Hematopoietic multipotent progenitor cell (in vitro differentiated cells): ENCODE measurements around the gene MYBL2. TPM values are rescaled to one million over a fixed set of nuclear protein-coding genes. Genes with fewer than 3 reads are reported as not detected.

Source experiments
- DNase-seq, 3 donors: peaks; one replicate each; pipeline ENCODE4 v3.0.0-alpha.2; 2011 to 2015; ENCODE audit warnings: low read depth in 2 of 3, low spot score in 2 of 3
- total RNA-seq: library from RNA; depleted of rRNA; stranded (reverse); fragments of >200 nt; gene quantifications from one replicate; pipeline ENCODE4 v1.2.3, GENCODE V29; 2012

The MYBL2 gene
- total RNA-seq, 1 donor = 7.5 TPM

DNA sequence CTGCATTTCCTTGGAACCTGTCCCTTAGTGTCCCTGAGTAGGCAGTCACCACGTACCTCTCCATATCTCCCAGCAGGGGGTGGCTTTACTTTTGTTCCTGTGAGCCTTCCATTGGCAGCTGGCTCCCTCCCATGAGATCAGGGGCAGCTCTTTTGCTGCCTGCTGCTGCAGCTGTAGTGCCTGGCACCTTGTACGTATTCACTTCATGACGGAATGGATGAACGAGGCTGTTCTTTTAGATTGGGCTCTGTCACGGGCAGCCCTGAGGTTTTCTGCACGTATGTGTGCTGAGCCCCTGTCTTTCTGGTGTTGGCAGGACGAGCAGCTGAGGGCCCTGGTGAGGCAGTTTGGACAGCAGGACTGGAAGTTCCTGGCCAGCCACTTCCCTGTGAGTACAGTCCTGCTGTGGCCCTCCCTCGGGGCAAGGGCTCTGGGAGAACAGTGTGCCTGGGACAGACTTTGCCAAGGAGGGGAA, 14.6 kb downstream of the MYBL2 start:
- DNase-seq = no peak

DNA sequence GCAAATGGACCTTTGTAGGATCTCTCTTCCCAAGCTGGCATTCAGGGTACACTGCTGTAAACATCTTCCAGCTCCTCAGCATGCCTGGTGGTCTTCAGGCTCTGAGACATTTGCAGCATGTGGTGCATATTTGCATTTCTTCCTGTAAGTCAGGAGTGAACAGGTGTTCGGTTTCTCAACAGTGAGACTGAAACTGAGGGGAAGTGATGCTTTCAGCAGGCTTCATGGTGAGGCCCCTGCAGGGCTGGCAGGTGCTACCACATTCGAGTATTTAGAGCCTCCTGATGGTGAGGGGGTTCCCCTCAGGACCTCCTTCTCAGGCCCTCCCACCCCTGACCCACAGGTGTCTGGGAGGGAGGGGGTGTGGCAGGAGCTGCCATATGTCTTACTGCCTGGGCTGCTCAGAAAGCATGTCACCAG, 15.1 kb downstream of the MYBL2 start:
- DNase-seq = peak in 2 of 3 donors; percentile 31 to 40

DNA sequence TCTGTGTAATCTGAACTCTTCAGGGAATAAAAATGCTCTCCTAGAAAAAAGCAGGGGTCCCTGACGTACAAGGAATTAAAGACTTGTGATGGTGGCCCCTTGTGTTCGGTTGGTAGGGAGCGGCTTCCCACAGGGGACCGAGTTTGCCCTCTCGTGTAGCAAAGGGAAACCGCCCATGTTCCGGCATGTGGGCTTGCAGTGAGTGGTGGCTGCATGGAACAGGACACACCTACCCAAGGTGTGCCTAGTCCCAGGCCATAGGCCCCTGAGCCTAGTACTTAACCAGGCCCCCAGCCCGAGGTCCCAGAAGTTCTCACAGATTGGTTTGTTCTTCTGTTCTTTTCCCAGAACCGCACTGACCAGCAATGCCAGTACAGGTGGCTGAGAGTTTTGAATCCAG, 15.5 kb downstream of the MYBL2 start:
- DNase-seq = no peak

- no peak for DNase-seq
Measured at GRCh38 chr20:43686820-43687219, 19.9 kb downstream of the MYBL2 start.

GRCh38 chr20:43689165-43689564, 22.3 kb downstream of the MYBL2 start:
- DNase-seq = no peak

GRCh38 chr20:43690943-43691598, 24.2 kb downstream of the MYBL2 start:
- no peak for DNase-seq

- peak in 2 of 3 donors; percentile 30 to 61 for DNase-seq
Measured at GRCh38 chr20:43691928-43692524, 25.1 kb downstream of the MYBL2 start.

GRCh38 chr20:43694763-43695162, 27.8 kb downstream of the MYBL2 start:
- DNase-seq = no peak

- no peak for DNase-seq
Measured at GRCh38 chr20:43695571-43695970, 28.7 kb downstream of the MYBL2 start.

DNA sequence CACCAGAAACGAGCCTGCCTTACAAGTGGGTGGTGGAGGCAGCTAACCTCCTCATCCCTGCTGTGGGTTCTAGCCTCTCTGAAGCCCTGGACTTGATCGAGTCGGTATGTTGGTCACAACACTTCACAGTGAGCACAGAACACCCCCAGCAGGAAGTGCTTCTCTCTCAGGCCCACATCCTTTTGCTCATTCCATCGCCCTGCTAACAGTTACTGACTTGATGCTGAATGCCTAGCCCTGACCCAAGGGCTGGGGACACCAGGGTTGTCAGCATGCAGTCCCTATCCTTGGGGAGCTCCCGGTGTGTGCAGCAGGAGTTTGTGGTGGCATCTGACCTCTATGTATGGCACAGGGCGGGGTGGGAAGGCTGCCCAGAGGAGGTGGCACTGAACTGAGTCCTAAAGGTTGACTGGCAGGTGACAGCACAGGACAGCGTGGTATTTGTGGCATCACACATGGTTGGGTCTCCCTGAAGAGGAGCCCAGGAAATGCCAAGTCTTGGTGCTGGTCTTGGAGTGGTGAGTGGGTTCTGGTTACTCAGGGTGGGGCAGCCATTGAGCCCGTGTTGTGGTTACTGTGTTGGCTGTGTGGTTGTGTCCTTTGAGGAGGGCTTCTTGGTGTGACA, 33.1 kb downstream of the MYBL2 start:
- DNase-seq = no peak

GRCh38 chr20:43700627-43701026, 33.7 kb downstream of the MYBL2 start:
- no peak for DNase-seq

GRCh38 chr20:43702502-43702901, 35.6 kb downstream of the MYBL2 start:
- DNase-seq = no peak

DNA sequence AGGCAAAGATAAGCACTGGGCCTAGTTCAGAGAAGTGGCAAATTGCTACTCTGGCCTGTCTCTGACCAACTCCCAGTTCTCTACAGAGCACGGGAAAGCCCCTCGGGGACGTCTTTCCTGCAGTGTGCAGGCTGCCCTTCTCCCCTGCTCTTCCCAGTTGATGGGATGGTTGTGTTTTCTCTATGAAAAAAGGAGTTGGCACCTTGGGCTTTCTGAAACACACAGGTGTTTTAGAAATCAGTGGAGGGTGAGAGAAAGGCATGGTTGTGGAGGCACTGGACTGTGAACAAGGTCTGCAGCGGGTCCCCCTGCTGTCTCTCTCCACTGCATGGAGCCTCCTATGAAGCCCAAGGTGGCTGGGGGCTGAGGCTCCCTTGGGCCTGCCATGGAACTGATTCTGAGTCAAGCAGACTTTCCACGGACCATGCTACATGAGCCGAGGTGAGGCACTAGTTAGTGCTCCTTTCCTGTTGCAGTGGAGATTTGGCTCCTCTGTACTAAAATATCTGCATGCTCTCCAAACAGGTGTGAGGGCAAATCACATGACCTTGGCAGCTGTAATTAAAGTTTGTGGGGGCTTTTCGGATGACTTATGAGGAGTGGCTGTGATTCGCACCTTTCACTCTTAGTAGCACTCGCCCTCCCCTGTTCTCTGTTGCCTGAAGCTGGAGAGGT, 43.6 kb downstream of the MYBL2 start:
- no peak for DNase-seq

GRCh38 chr20:43711098-43711654, 44.3 kb downstream of the MYBL2 start:
- no peak for DNase-seq

DNA sequence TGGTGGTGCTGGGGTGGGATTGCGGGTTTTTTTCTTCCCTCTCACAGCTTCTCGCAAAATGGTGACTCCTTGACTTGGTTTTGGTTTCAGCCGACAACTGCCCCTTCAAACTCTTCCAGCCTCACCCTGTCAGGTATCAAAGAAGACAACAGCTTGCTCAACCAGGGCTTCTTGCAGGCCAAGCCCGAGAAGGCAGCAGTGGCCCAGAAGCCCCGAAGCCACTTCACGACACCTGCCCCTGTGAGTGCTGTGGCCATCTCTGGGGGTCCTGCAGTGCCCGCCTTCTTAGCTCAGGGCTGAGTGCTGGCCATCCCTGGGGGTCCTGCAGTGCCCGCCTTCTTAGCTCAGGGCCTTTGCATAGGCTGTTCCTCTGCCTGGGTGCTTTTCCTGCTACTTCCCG, 48.1 kb downstream of the MYBL2 start:
- DNase-seq = no peak

- DNase-seq = no peak
Measured at GRCh38 chr20:43715511-43715910, 48.6 kb downstream of the MYBL2 start.

DNA sequence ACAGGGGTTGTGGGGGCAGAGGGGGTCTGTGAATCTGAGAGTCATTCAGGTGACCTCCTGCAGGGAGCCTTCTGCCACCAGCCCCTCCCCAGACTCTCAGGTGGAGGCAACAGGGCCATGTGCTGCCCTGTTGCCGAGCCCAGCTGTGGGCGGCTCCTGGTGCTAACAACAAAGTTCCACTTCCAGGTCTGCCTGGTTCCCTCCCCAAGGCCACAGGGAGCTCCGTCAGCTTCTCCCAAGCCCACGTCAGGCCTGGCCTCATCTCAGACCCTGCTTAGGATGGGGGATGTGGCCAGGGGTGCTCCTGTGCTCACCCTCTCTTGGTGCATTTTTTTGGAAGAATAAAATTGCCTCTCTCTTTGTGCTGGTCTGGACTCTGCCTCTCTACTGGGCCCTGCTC, 49.2 kb downstream of the MYBL2 start:
- DNase-seq = no peak

- no peak for DNase-seq
Measured at GRCh38 chr20:43716757-43717615, 50.1 kb downstream of the MYBL2 start.

- no peak for DNase-seq
Measured at GRCh38 chr20:43717616-43717995, 50.7 kb downstream of the MYBL2 start.

GRCh38 chr20:43720007-43720406, 53.1 kb downstream of the MYBL2 start:
- no peak for DNase-seq
